H1 (cell line): ENCODE data around the gene CANT1. TPM values are rescaled to one million over a fixed set of nuclear protein-coding genes. Genes with fewer than 3 reads are reported as not detected.

Experiments used
- ASH2L ChIP-seq: fragments of 200-600, 300-600 bp; sonication (generic); IDR thresholded peaks from one replicate; pipeline ENCODE4 v1.7.1; 2017; ENCODE audit warnings: low read length
- BACH1 ChIP-seq: IDR thresholded peaks from 2 replicates; pipeline ENCODE4 v1.6.1; 2012; ENCODE audit warnings: low read length, improper control_type of control experiment
- CEBPB ChIP-seq: IDR thresholded peaks from 2 replicates; pipeline ENCODE4 v1.6.1; 2012; ENCODE audit warnings: low read depth, low read length
- CHD2 ChIP-seq: IDR thresholded peaks from 2 replicates; pipeline ENCODE4 v1.6.1; 2012; ENCODE audit warnings: low read length, improper control_type of control experiment
- EZH2 ChIP-seq: fragments of 200-600 bp; sonication (generic); IDR thresholded peaks from 2 replicates; pipeline ENCODE4 v1.7.1; 2012; ENCODE audit warnings: low read depth, mild to moderate bottlenecking, moderate library complexity, low read length, inconsistent platforms; ENCODE audit not compliant: severe bottlenecking
- GTF2F1 ChIP-seq: IDR thresholded peaks from 2 replicates; pipeline ENCODE4 v1.6.1; 2012; ENCODE audit warnings: low read depth, low read length, improper control_type of control experiment, borderline replicate concordance
- KDM1A ChIP-seq: fragments of 200-600, 300-600 bp; sonication (generic); IDR thresholded peaks from 2 replicates; pipeline ENCODE4 v1.7.1; 2016; ENCODE audit warnings: mild to moderate bottlenecking, low read length, borderline replicate concordance
- MAFK ChIP-seq: IDR thresholded peaks from 2 replicates; pipeline ENCODE4 v1.6.1; 2012; ENCODE audit warnings: low read depth, mild to moderate bottlenecking, improper control_type of control experiment, low read length
- PHF8 ChIP-seq: fragments of 200-600 bp; sonication (generic); conservative IDR thresholded peaks from 2 replicates; pipeline ENCODE4 v1.7.1; 2012; ENCODE audit warnings: low read depth, mild to moderate bottlenecking, inconsistent platforms, low read length, moderate library complexity
- POLR2A ChIP-seq, 2 experiments: IDR thresholded peaks; 1 replicate in 1 of 2; 2 replicates in 1 of 2; pipeline ENCODE4 v1.6.1; 2011; ENCODE audit warnings: low read depth in 2 of 2, low read length in 2 of 2, mild to moderate bottlenecking in 2 of 2; ENCODE audit errors: control extremely low read depth in 1 of 2
- POLR2AphosphoS5 ChIP-seq: IDR thresholded peaks from 2 replicates; pipeline ENCODE4 v1.6.1; 2011; ENCODE audit warnings: low read depth, low read length
- RBBP5 ChIP-seq: IDR thresholded peaks from 2 replicates; pipeline ENCODE4 v1.7.1; 2012; ENCODE audit warnings: low read depth, mild to moderate bottlenecking, inconsistent platforms, low read length, moderate library complexity, borderline replicate concordance
- RXRA ChIP-seq: IDR thresholded peaks from 2 replicates; pipeline ENCODE4 v1.6.1; 2011; ENCODE audit warnings: low read depth, mild to moderate bottlenecking, low read length, moderate library complexity; ENCODE audit not compliant: insufficient read depth
- SIN3A ChIP-seq, 2 experiments: IDR thresholded peaks in 1 of 2; conservative IDR thresholded peaks in 1 of 2; 2 replicates each; pipeline ENCODE4 v1.6.1; 2011 to 2012; ENCODE audit warnings: low read length in 2 of 2, improper control_type of control experiment in 1 of 2, low read depth in 1 of 2, mild to moderate bottlenecking in 1 of 2
- SIRT6 ChIP-seq: IDR thresholded peaks from one replicate; pipeline ENCODE4 v1.7.1; 2012; ENCODE audit warnings: low read length, inconsistent platforms
- SP1 ChIP-seq: IDR thresholded peaks from 2 replicates; pipeline ENCODE4 v1.6.1; 2011; ENCODE audit warnings: low read depth, low read length
- SP2 ChIP-seq: IDR thresholded peaks from 2 replicates; pipeline ENCODE4 v1.6.1; 2012; ENCODE audit warnings: mild to moderate bottlenecking, low read length, inconsistent platforms
- SUZ12 ChIP-seq: fragments of 200-600 bp; sonication (generic); IDR thresholded peaks from 2 replicates; pipeline ENCODE4 v1.6.1; 2012; ENCODE audit warnings: mild to moderate bottlenecking, inconsistent platforms, low read length, moderate library complexity, mixed read lengths
- TAF1 ChIP-seq: IDR thresholded peaks from 2 replicates; pipeline ENCODE4 v1.6.1; 2011; ENCODE audit warnings: mild to moderate bottlenecking, low read depth, low read length
- TAF7 ChIP-seq: optimal IDR thresholded peaks from 2 replicates; pipeline ENCODE3; 2011; ENCODE audit warnings: low read depth, mild to moderate bottlenecking, inconsistent platforms, low read length, moderate library complexity, borderline replicate concordance
- polyA plus RNA-seq, 7 experiments: library from polyadenylated mRNA; depleted of rRNA in 3 of 7; stranded (reverse) in 5 of 7; unstranded in 2 of 7; fragments of >200 nt in 5 of 7; fragments of 200-250 nt in 2 of 7; gene quantifications; 1 replicate in 5 of 7; 2 replicates in 1 of 7; 4 replicates in 1 of 7; pipeline versions ENCODE4 v1.2.1 to v1.2.3, GENCODE V29; 2011 to 2013; ENCODE audit warnings: missing spikeins in 2 of 7, mixed read lengths in 2 of 7
- total RNA-seq: library from RNA; stranded (reverse); fragmentation: NEBNext Ultra II Directional; extraction: Animal tissue kit (Norgen Biotek cat#: 25700); gene quantifications from 2 replicates; pipeline ENCODE4 v1.2.1, GENCODE V29; 2021
- TF ChIP-seq, protein P1 (sequence below), 3 experiments: IDR thresholded peaks; 1 replicate in 2 of 3; 2 replicates in 1 of 3; pipeline versions ENCODE4 v1.5.1 to v1.6.1; 2011; ENCODE audit warnings: low read length in 3 of 3, mild to moderate bottlenecking in 3 of 3, inconsistent platforms in 2 of 3, low read depth in 1 of 3, moderate library complexity in 1 of 3; ENCODE audit not compliant: insufficient read depth in 1 of 3; ENCODE audit errors: control extremely low read depth in 1 of 3
- TF ChIP-seq, protein P2 (sequence below): IDR thresholded peaks from 2 replicates; pipeline ENCODE4 v1.6.1; 2012; ENCODE audit warnings: inconsistent platforms

The CANT1 gene
- total and polyA plus RNA-seq, 2 of the 8 experiments (the other 6 are each of a cell fraction or from before 2014, with no cell fraction given) = 23.0 to 32.6 TPM

DNA sequence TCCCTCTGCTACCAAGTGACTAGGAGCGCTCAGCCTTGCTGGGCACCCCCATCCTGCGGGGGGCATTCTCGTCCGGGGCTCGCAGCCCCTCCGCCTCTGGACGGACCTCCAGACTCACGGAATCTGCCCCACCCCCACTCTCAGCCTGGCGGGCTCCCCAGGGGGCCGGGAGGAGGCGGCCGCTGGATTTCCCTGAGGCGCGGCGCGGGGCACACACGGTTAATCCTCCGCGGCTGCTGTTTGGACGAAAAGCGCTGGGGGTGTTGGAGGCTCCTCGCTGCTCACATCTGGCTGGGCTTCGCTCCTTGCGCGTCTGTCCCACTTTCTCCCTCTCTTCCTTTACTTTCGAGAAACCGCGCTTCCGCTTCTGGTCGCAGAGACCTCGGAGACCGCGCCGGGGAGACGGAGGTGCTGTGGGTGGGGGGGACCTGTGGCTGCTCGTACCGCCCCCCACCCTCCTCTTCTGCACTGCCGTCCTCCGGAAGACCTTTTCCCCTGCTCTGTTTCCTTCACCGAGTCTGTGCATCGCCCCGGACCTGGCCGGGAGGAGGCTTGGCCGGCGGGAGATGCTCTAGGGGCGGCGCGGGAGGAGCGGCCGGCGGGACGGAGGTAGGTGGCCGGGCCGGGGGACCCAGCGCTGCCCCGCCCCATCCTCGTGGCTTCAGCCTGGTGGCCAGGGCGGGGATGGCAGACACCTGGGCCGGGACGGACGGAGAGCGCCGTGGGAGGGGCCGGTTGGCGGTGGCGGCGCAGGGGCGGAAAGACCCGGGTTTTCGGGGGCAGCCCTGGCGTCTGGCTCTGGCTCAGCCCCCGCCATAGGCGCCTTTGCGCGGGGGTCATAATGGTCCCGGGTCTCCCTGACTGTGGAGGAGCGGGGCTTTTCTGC lies 14.6 kb upstream of the CANT1 start, which contains the start of gene C1QTNF1 (continued):
- no peak for TF ChIP-seq POLR2A (IDR thresholded peaks at IDR 0.05; ENCODE audit: control extremely low read depth in 1 of 2, low read depth in 2 of 2, low read length in 2 of 2)
- no peak for TF ChIP-seq SP2
- TF ChIP-seq BACH1 = no peak
- no peak for TF ChIP-seq RXRA
- TF ChIP-seq RBBP5 = no peak
- TF ChIP-seq CEBPB = no peak
- peak; percentile 69; the same call in 1 of the 2 replicates for TF ChIP-seq SUZ12
- TF ChIP-seq EZH2 = peak; percentile 48
- peak; percentile 63 for TF ChIP-seq ASH2L
- no peak for TF ChIP-seq KDM1A
- no peak for TF ChIP-seq POLR2AphosphoS5
- no peak for TF ChIP-seq SP1
- TF ChIP-seq TAF7 = peak; percentile 30
- no peak for TF ChIP-seq CHD2
- TF ChIP-seq, protein P1, sequence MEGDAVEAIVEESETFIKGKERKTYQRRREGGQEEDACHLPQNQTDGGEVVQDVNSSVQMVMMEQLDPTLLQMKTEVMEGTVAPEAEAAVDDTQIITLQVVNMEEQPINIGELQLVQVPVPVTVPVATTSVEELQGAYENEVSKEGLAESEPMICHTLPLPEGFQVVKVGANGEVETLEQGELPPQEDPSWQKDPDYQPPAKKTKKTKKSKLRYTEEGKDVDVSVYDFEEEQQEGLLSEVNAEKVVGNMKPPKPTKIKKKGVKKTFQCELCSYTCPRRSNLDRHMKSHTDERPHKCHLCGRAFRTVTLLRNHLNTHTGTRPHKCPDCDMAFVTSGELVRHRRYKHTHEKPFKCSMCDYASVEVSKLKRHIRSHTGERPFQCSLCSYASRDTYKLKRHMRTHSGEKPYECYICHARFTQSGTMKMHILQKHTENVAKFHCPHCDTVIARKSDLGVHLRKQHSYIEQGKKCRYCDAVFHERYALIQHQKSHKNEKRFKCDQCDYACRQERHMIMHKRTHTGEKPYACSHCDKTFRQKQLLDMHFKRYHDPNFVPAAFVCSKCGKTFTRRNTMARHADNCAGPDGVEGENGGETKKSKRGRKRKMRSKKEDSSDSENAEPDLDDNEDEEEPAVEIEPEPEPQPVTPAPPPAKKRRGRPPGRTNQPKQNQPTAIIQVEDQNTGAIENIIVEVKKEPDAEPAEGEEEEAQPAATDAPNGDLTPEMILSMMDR (IDR thresholded peaks at IDR 0.05; ENCODE audit: control extremely low read depth in 1 of 3, insufficient read depth in 1 of 3, low read depth in 1 of 3, low read length in 3 of 3) = peak; percentile 42 to 49 (median 48)
- no peak for TF ChIP-seq TAF1
- TF ChIP-seq PHF8 = 0 out of 2 replicates have a peak, but pooled peaks have one; percentile 34
- TF ChIP-seq GTF2F1 = no peak
- TF ChIP-seq SIN3A (conservative IDR thresholded peaks at IDR 0.05 in 1 of 2, IDR thresholded peaks at IDR 0.05 in 1 of 2; ENCODE audit: low read depth in 1 of 2, low read length in 2 of 2) = no peak; a peak in 1 of 4 replicates
- TF ChIP-seq SIRT6 = no peak
- TF ChIP-seq MAFK = no peak
- TF ChIP-seq, protein P2, sequence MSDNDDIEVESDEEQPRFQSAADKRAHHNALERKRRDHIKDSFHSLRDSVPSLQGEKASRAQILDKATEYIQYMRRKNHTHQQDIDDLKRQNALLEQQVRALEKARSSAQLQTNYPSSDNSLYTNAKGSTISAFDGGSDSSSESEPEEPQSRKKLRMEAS = peak; percentile 80
